Colonic mucosa (tissue), 4 donors: ENCODE results near the gene RGN. TPM values are rescaled to one million over a fixed set of nuclear protein-coding genes. Genes with fewer than 3 reads are reported as not detected.
"Not testable (repeated sequence)": the region's sequence is repeated elsewhere in the genome, so short reads cannot be mapped to it uniquely, and the experiment has no call there.

Source experiments
- DNase-seq: peaks from one replicate; pipeline ENCODE4 v3.0.0-alpha.2; 2020
- H3K27ac ChIP-seq: fragments of 200-600 bp; one replicate; pipeline ENCODE4 v1.8.0; 2021
- H3K27me3 ChIP-seq: fragments of 200-600 bp; one replicate; pipeline ENCODE4 v1.8.0; 2021
- H3K36me3 ChIP-seq: fragments of 200-600 bp; one replicate; pipeline ENCODE4 v1.8.0; 2021
- H3K4me1 ChIP-seq: fragments of 200-600 bp; one replicate; pipeline ENCODE4 v1.8.0; 2021; ENCODE audit warnings: mild to moderate bottlenecking
- H3K4me3 ChIP-seq: fragments of 200-600 bp; one replicate; pipeline ENCODE4 v1.8.0; 2021
- H3K9ac ChIP-seq, 2 donors: one replicate each; pipeline ENCODE4 v1.7.0; 2013; ENCODE audit warnings: control low read depth in 2 of 2, low read depth in 2 of 2, low read length in 2 of 2
- H3K9me3 ChIP-seq: fragments of 200-600 bp; one replicate; pipeline ENCODE4 v1.8.0; 2021
- intact Hi-C: fragments of 100-400 bp; cut with DNase I; formaldehyde crosslinking; loops from one replicate; pipeline ENCODE4 v1.14.1; 2022
- total RNA-seq, 2 donors: library from RNA; stranded (reverse); fragmentation: NEBNext Ultra II Directional in 1 of 2; extraction: Animal tissue kit (Norgen Biotek cat#: 25700) in 1 of 2; gene quantifications; one replicate each; pipeline ENCODE4 v1.2.1, GENCODE V29; 2021
- TF ChIP-seq, protein P1 (sequence below): fragments of 200-600 bp; IDR thresholded peaks from one replicate; pipeline ENCODE4 v1.8.0; 2022; ENCODE audit warnings: antibody characterized with exemption, mild to moderate bottlenecking
- donor health status: healthy.
- donor health status: DM: no; HTN: no; CAD: no.
- donor health status: DM: no; HTN: no; CAD: no.

Gene RGN
- total RNA-seq, 2 donors from 2014 or later: 0.88 to 0.89 TPM

DNA sequence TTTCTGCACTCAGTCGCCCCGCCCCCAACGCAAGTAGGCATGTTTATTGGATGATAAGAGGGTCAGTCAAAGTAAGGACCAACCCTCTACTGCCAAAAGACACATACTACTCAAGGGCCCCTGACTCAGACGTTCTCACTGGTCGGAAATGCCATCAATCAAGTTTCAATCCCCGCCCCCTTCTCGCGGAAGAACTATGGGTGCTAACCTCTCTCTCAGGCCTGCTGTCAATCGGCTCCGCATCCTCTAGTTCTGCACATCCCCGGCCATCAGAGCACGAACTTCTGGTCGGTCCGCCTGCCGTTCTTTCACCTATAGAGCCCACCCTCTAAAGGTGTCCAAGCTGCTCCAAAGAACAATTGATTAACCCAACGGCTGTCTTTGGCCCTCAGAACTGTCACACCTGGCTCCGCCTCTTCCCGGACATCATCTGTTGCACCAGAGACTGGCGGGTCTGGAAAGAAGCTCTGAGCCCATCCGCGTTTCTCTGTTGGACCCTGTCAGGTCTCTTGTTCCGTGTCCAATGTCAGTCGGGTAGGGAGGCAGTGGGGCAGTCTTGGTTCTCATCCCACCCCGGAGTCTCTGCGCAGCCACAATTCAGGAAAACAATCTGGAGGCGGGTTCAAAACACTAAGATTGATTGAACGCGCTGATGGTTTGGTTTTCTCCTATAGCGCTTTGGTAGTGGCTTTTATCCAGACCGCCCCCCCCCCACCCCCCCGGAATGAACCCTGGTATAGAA lies 51.1 kb downstream of the RGN start:
- Histone ChIP-seq H3K27me3 (no peaks in the 10 kb centered on the region), H3K9me3 (no peaks in the 10 kb centered on the region), H3K4me3 (peak overlapping the region; percentile 44), H3K4me1 (no peaks in the 10 kb centered on the region), H3K9ac (peak overlapping the region; percentile 57 to 64), H3K27ac (peak overlapping the region; percentile 65), H3K36me3 (no peaks in the 10 kb centered on the region)
- peak; percentile 94 for DNase-seq
- intact Hi-C loops: no loop called here
- TF ChIP-seq, protein P1, sequence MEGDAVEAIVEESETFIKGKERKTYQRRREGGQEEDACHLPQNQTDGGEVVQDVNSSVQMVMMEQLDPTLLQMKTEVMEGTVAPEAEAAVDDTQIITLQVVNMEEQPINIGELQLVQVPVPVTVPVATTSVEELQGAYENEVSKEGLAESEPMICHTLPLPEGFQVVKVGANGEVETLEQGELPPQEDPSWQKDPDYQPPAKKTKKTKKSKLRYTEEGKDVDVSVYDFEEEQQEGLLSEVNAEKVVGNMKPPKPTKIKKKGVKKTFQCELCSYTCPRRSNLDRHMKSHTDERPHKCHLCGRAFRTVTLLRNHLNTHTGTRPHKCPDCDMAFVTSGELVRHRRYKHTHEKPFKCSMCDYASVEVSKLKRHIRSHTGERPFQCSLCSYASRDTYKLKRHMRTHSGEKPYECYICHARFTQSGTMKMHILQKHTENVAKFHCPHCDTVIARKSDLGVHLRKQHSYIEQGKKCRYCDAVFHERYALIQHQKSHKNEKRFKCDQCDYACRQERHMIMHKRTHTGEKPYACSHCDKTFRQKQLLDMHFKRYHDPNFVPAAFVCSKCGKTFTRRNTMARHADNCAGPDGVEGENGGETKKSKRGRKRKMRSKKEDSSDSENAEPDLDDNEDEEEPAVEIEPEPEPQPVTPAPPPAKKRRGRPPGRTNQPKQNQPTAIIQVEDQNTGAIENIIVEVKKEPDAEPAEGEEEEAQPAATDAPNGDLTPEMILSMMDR: no peak

DNA sequence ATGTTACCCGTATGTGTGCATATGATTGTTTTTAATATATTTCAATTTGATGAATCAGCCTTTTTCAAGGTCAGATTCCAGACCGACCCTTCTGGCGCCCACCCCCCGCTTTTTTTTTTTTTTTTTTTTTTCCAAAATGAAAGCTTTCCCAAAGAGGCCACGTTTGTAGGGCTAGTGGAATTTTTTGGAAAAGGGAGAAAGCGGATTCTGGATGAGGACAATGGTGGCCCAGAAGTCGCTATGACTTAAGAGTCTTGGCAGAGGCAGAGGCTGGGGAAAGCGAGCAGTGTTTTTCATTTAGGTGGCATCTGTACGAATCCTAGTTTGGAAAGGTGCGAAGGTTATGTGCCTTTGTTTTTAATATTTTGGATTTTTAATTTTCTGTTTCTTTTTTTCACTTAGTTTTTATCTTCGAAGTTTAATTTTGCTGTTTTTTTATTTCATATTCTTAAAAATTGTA lies 51.7 kb downstream of the RGN start:
- H3K4me3 ChIP-seq: peak overlapping the region; percentile 44
- no peaks in the 10 kb centered on the region for H3K4me1 ChIP-seq
- intact Hi-C loops: no loop called here
- H3K27ac ChIP-seq: peak overlapping the region; percentile 65
- TF ChIP-seq, protein P1: no peak
- H3K36me3 ChIP-seq: no peaks in the 10 kb centered on the region
- no peaks in the 10 kb centered on the region for H3K9me3 ChIP-seq
- no peak for DNase-seq
- no peaks in the 10 kb centered on the region for H3K27me3 ChIP-seq
- H3K9ac ChIP-seq: peak overlapping the region in 1 of 2 donors; percentile 57

DNA sequence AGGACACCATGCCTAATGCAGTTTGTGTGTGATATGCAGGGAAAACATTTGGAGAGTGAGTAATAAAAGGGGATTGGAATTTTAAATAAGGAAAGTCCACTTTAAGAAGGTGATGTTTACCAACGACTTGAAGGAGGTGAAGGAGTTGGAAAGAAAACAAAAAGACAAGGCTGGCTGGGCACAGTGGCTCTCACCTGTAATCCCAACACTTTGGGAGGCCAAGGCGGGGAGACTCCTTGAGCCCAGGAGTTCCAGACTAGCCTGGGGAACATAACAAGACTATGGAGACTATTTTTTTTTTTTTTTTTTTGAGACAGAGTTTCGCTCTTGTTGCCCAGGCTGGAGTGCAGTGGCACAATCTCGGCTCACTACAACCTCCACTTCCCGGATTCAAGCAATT lies 55.2 kb downstream of the RGN start:
- no peaks in the 10 kb centered on the region for H3K36me3 ChIP-seq
- H3K27me3 ChIP-seq: no peaks in the 10 kb centered on the region
- H3K9ac ChIP-seq: no peak overlapping the region
- H3K27ac ChIP-seq: no peak overlapping the region
- H3K4me1 ChIP-seq: no peaks in the 10 kb centered on the region
- no peak overlapping the region for H3K4me3 ChIP-seq
- H3K9me3 ChIP-seq: no peaks in the 10 kb centered on the region
- intact Hi-C loops: no loop called here
- TF ChIP-seq, protein P1: no peak
- no peak for DNase-seq

DNA sequence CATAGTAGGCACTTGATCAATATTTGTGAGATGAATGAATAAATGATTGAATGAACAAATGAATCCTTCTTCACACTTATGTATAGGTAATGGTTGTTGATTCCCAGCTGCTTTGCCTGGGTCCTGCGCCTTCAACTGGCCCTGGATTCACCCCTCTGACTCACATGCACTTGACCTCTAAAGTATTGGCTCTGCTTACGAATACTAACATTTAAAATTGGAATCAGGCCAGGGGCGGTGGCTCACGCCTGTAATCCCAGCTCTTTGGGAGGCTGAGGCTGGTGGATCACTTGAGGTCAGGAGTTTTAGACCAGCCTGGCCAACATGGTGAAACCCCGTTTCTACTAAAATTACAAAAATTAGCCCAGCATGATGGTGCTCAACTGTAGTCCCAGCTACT lies 57.4 kb downstream of the RGN start:
- H3K9me3 ChIP-seq, DNase-seq, H3K27ac ChIP-seq, intact Hi-C loops, H3K9ac ChIP-seq, H3K4me1 ChIP-seq, H3K27me3 ChIP-seq, H3K36me3 ChIP-seq, H3K4me3 ChIP-seq: not testable (repeated sequence)

DNA sequence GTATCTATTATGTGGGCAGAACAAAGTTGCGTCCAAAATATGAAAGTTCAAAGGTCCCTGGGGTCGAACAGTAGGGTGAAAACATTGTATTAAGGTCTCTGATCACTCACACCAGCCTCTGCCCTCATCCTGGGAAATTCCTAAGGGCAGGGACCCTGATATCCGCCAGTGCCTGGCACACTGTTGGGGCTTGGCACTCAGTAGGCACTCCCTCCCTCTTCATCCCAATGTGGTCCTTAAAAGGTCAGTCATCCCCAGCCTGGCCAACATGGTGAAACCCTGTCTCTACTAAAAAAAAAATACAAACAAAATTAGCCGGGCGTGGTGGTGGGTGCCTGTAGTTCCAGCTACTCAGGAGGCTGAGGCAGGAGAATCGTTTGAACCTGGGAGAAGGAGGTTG lies 59.9 kb downstream of the RGN start:
- DNase-seq: no peak
- intact Hi-C loops: no loop called here

More for the DNA sequence above, 59.9 kb downstream of the RGN start:
- H3K36me3 ChIP-seq: no peaks in the 10 kb centered on the region
- H3K9me3 ChIP-seq: no peaks in the 10 kb centered on the region
- no peak overlapping the region for H3K27ac ChIP-seq
- no peak overlapping the region for H3K9ac ChIP-seq
- H3K27me3 ChIP-seq: no peaks in the 10 kb centered on the region
- TF ChIP-seq, protein P1: no peak
- no peak overlapping the region for H3K4me3 ChIP-seq
- H3K4me1 ChIP-seq: no peaks in the 10 kb centered on the region

Other genes with a start within 250 kb of the RGN start
- 10 to 100 TPM; 11.7 to 19.1 TPM for gene RP2, start 241.4 kb upstream of the RGN start, total RNA-seq
- 1 to 10 TPM; 7.7 to 8.0 TPM for gene JADE3, start 166.0 kb upstream of the RGN start, total RNA-seq
- 10 to 100 TPM; 84.6 to 97.1 TPM for gene NDUFB11, start 66.3 kb downstream of the RGN start, total RNA-seq
- 10 to 100 TPM; 30.0 to 67.8 TPM for gene RBM10, start 66.8 kb downstream of the RGN start, total RNA-seq
- 100 to 1,000 TPM; 237 to 327 TPM for gene UBA1, start 115.4 kb downstream of the RGN start, total RNA-seq
- 100 to 1,000 TPM in 1 of 2 donors, 10 to 100 TPM in 1; 95.0 to 147 TPM for gene CDK16, start 140.2 kb downstream of the RGN start, total RNA-seq
- gene USP11, start 154.6 kb downstream of the RGN start, total RNA-seq: 10 to 100 TPM; 20.7 to 22.9 TPM